Measurements from ENCODE around the gene ARHGAP42. TPM values are rescaled to one million over a fixed set of nuclear protein-coding genes. Genes with fewer than 3 reads are reported as not detected.

Gene ARHGAP42
- total and polyA plus RNA-seq, 12 donors, result 2.5 to 25.0 (median 11.5) TPM

DNA sequence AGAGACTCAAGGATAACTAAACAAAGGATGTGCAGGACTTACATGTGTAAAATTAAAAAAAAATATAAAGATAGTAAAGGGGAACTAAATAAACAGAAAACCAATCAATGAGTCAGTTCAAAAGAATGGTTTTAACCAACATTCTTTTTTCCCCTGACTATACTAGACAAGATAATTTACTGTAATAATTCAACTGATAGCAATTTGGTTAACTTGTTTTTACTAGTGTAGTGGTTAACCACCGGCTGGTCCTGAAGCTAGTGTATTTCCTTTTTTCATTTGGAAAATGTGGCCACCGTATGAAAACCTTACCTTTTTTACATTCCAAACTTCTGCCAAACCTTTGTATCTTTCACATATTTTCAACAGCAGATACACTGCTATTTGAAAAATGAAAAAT lies 123.1 kb downstream of the ARHGAP42 start:
- TF ChIP-seq POLR2A (IDR thresholded peaks at IDR 0.05), result no peak
- TF ChIP-seq CTCF (IDR thresholded peaks at IDR 0.05), result no peak
- 89 to 91% (median 91%) methylated on average over 2 of the region's 2 CpGs for WGBS, 4 donors
- Histone ChIP-seq H3K9me3 (replicated peaks in 1 of 3) (no peaks in the 10 kb centered on the region), H3K4me3 (no peak overlapping the region), H3K36me3 (replicated peaks in 1 of 2) (no peaks in the 10 kb centered on the region), H3K27ac (no peak overlapping the region), H3K4me1 (replicated peaks in 1 of 2) (peaks cover 4 to 19% of the 10 kb centered on the region in 2 donors), H3K27me3 (no peaks in the 10 kb centered on the region)
- DNase-seq, result no peak
- intact Hi-C loops (cut with DNase I), result no loop called here

DNA sequence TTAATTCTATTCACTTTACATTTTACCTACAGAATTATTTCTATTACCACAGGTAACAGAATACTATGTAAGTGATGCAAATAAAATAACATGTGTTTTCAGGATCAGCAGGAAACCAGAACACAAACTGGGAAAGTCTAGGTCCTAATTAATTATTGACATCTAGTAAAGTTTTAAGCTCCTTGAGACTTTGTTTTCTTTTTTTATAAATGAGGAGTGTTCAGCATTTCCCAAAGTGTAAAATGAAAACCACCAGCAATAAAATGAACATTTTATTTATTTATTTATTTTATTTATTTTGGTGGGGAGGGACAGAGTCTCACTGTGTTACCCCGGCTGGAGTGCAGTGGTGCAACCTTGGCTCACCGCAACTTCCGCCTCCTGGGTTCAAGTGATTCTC lies 123.6 kb downstream of the ARHGAP42 start:
- TF ChIP-seq POLR2A (IDR thresholded peaks at IDR 0.05) (no peak), CTCF (IDR thresholded peaks at IDR 0.05) (no peak)
- WGBS, 4 donors, result 94 to 99% (median 97%) methylated on average over 3 of the region's 3 CpGs

DNA sequence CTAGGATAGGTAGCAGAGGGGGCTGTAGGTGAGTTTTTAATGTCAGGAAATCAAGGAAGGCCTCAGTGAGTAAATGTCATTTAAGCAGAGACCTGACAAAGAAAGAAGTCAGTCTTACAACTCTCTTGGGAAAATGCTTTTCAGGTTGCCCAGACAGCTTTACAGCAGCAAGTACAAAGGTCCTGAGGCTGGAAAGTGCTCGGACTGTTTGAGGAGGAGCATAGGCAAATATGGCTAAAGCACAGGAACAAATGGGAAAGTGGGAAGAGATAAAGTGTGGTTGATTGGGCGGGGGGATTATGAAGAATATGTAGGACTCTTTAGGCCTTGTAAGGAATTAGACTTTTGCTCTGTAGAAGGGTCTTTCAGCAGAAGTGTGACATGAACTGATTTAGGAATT lies 125.4 kb downstream of the ARHGAP42 start:
- Histone ChIP-seq H3K9me3 (replicated peaks in 1 of 3) (no peaks in the 10 kb centered on the region), H3K4me1 (replicated peaks in 1 of 2) (peaks cover 4 to 19% of the 10 kb centered on the region in 2 donors), H3K36me3 (replicated peaks in 1 of 2) (no peaks in the 10 kb centered on the region), H3K4me3 (no peak overlapping the region), H3K27me3 (no peaks in the 10 kb centered on the region), H3K27ac (no peak overlapping the region)
- TF ChIP-seq CTCF (IDR thresholded peaks at IDR 0.05), result no peak
- TF ChIP-seq POLR2A (IDR thresholded peaks at IDR 0.05), result no peak
- DNase-seq, result no peak
- intact Hi-C loops (cut with DNase I), result no loop called here
- WGBS, 4 donors, result 91 to 94% (median 93%) methylated on average over 2 of the region's 2 CpGs

More for the DNA sequence above, 123.6 kb downstream of the ARHGAP42 start:
- H3K27ac ChIP-seq, result no peak overlapping the region
- no peaks in the 10 kb centered on the region for H3K36me3 ChIP-seq (replicated peaks in 1 of 2)
- intact Hi-C loops (cut with DNase I), result no loop called here
- DNase-seq, result no peak
- H3K4me3 ChIP-seq, result no peak overlapping the region
- peaks cover 4 to 19% of the 10 kb centered on the region in 2 donors for H3K4me1 ChIP-seq (replicated peaks in 1 of 2)
- no peaks in the 10 kb centered on the region for H3K9me3 ChIP-seq (replicated peaks in 1 of 3)
- no peaks in the 10 kb centered on the region for H3K27me3 ChIP-seq

GRCh38 chr11:100815787-100816330 lies 128.8 kb downstream of the ARHGAP42 start:
- WGBS, 4 donors, result 94 to 98% (median 95%) methylated on average over 1 of the region's 1 CpG
- H3K4me1 ChIP-seq (replicated peaks in 1 of 2), result no peaks in the 10 kb centered on the region

More at GRCh38 chr11:100815787-100816330, 128.8 kb downstream of the ARHGAP42 start:
- TF ChIP-seq POLR2A (IDR thresholded peaks at IDR 0.05) (no peak), CTCF (IDR thresholded peaks at IDR 0.05) (no peak)
- Histone ChIP-seq H3K27me3 (no peaks in the 10 kb centered on the region), H3K36me3 (replicated peaks in 1 of 2) (no peaks in the 10 kb centered on the region), H3K9me3 (replicated peaks in 1 of 3) (no peaks in the 10 kb centered on the region), H3K4me3 (no peak overlapping the region), H3K27ac (no peak overlapping the region)
- intact Hi-C loops (cut with DNase I), result no loop called here
- DNase-seq, result no peak

All from adrenal gland (tissue), 12 donors.